ENCODE measurements around the gene PHF21A.

- TF ChIP-seq CTCF (conservative IDR thresholded peaks at IDR 0.05; ENCODE audit: low read depth, low read length), result no peak
- TF ChIP-seq EZH2 (IDR thresholded peaks at IDR 0.05; ENCODE audit: low read length, unreplicated experiment), result no peak
Observed at GRCh38 chr11:45994371-45995341, 126.6 kb downstream of the PHF21A start.
